Prostate gland (tissue), 2 donors: ENCODE data around the gene NPTX1. TPM values are rescaled to one million over a fixed set of nuclear protein-coding genes. Genes with fewer than 3 reads are reported as not detected.

Source experiments
- DNase-seq: peaks from one replicate; pipeline ENCODE4 v3.0.0-alpha.2; 2019; ENCODE audit warnings: low spot score
- H3K27ac ChIP-seq, 2 donors: fragments of 200-600 bp; sonication (generic); 2 replicates each; pipeline ENCODE4 v1.5.1; 2017 to 2019
- H3K27me3 ChIP-seq: fragments of 200-600 bp; sonication (generic); replicated peaks from 2 replicates; pipeline ENCODE4 v1.5.1; 2019; ENCODE audit not compliant: insufficient read depth
- H3K36me3 ChIP-seq, 2 donors: fragments of 200-600 bp; sonication (generic); 1 replicate in 1 of 2; 2 replicates in 1 of 2; pipeline versions ENCODE4 v1.5.1 to v1.8.1; 2017 to 2019
- H3K4me1 ChIP-seq: fragments of 200-600 bp; sonication (generic); replicated peaks from 2 replicates; pipeline ENCODE4 v1.5.1; 2019
- H3K4me3 ChIP-seq, 2 donors: fragments of 200-600 bp; sonication (generic); 2 replicates each; pipeline ENCODE4 v1.5.1; 2017 to 2019
- H3K9me3 ChIP-seq: fragments of 200-600 bp; sonication (generic); 2 replicates; pipeline ENCODE4 v1.5.1; 2017
- POLR2A ChIP-seq: fragments of 450-650 bp; IDR thresholded peaks from one replicate; pipeline ENCODE4 v1.6.1; 2016; ENCODE audit warnings: antibody characterized with exemption, mild to moderate bottlenecking
- POLR2AphosphoS5 ChIP-seq: sonication (generic); formaldehyde crosslinking; IDR thresholded peaks from one replicate; pipeline ENCODE4 v1.6.1; 2017; ENCODE audit warnings: antibody characterized with exemption
- WGBS: methylation state at CpG from one replicate; pipeline ENCODE4 v1.1.5; 2018; 5-methylcytosine and 5-hydroxymethylcytosine counted together
- intact Hi-C: fragments of 100-400 bp; cut with DNase I; formaldehyde crosslinking; loops from one replicate; pipeline ENCODE4 v1.14.2; 2022
- total RNA-seq, 2 donors: library from RNA; depleted of rRNA; stranded (reverse); fragments of >200 nt; gene quantifications; one replicate each; pipeline ENCODE4 v1.1.0, GENCODE V29; 2016
- TF ChIP-seq, protein P1 (sequence below), 4 experiments: fragments of 200-600 bp in 2 of 4; fragments of 450-650 bp in 2 of 4; sonication (generic) in 2 of 4; IDR thresholded peaks; 1 replicate in 3 of 4; 2 replicates in 1 of 4; pipeline ENCODE4 v1.5.1; 2016 to 2019; ENCODE audit warnings: antibody characterized with exemption in 4 of 4, mild to moderate bottlenecking in 2 of 4, moderate library complexity in 2 of 4

Gene NPTX1
- total RNA-seq, 2 donors from 2014 or later, result 0.34 to 0.73 TPM

GRCh38 chr17:80479246-80479566 is 2.8 kb upstream of the NPTX1 start:
- Histone ChIP-seq H3K27me3 (peaks cover 42% of the 10 kb centered on the region), H3K4me1 (peaks cover 37% of the 10 kb centered on the region)
- intact Hi-C loops, result loop anchor here (5.0 to 10.0 kb wide), 2 partner anchors 376 to 493 kb away; no protein-coding TSS in a partner anchor

DNA sequence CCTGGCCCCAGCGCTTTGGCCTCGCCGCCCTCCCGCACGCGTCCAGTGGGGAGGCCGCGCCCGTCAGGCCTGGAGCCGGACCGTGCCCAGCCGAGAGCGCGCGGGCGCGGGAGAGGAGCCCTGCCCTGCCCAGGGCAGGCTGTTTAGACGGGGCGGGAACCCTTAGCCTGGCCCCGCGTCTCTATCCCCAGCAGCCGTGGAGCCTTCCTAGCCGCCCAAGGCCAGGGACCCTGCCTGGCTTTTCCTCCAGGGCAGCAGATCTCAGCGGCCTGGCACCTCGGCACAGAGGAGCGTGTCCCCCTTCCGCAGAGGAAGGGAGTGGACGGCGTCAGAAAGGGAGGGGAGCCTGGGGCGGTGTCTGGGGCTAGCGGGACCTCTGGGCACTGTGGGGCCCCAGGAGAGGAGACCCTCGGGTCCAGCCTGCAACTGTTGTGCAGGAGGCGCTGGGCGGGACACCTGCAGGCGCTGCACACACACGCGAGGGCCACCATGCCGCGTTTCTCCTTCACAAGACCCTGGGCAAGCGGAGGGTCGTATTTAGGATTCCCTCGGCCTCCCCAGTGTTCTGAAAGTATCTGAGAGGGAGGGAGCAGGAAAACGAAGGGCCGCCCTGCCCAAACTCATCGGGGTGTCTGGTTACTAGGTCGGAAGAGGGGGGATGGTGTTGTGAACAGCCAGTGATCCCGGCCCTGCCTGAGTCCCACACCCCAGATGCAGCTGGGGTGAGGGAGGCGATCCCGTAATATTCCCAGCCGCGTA is 2.3 kb upstream of the NPTX1 start:
- peaks cover 42% of the 10 kb centered on the region for H3K27me3 ChIP-seq
- no peak for DNase-seq
- TF ChIP-seq, protein P1, sequence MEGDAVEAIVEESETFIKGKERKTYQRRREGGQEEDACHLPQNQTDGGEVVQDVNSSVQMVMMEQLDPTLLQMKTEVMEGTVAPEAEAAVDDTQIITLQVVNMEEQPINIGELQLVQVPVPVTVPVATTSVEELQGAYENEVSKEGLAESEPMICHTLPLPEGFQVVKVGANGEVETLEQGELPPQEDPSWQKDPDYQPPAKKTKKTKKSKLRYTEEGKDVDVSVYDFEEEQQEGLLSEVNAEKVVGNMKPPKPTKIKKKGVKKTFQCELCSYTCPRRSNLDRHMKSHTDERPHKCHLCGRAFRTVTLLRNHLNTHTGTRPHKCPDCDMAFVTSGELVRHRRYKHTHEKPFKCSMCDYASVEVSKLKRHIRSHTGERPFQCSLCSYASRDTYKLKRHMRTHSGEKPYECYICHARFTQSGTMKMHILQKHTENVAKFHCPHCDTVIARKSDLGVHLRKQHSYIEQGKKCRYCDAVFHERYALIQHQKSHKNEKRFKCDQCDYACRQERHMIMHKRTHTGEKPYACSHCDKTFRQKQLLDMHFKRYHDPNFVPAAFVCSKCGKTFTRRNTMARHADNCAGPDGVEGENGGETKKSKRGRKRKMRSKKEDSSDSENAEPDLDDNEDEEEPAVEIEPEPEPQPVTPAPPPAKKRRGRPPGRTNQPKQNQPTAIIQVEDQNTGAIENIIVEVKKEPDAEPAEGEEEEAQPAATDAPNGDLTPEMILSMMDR (IDR thresholded peaks at IDR 0.05), result no peak
- TF ChIP-seq POLR2AphosphoS5, result no peak
- TF ChIP-seq POLR2A, result no peak
- H3K4me3 ChIP-seq, result peak overlapping the region; percentile 12 to 28
- no peak overlapping the region for H3K27ac ChIP-seq
- no peaks in the 10 kb centered on the region for H3K36me3 ChIP-seq
- H3K4me1 ChIP-seq, result peaks cover 37% of the 10 kb centered on the region
- H3K9me3 ChIP-seq, result no peaks in the 10 kb centered on the region
- intact Hi-C loops, result loop anchor here (5.0 to 10.0 kb wide), 2 partner anchors 376 to 494 kb away; no protein-coding TSS in a partner anchor
- 11% methylated on average over 35 of the region's 51 CpGs for WGBS

More at GRCh38 chr17:80479246-80479566, 2.8 kb upstream of the NPTX1 start:
- DNase-seq, result no peak
- 56% methylated on average over 9 of the region's 9 CpGs for WGBS
- Histone ChIP-seq H3K27ac (no peak overlapping the region), H3K36me3 (no peaks in the 10 kb centered on the region), H3K9me3 (no peaks in the 10 kb centered on the region), H3K4me3 (no peak overlapping the region)
- TF ChIP-seq POLR2AphosphoS5 (no peak), POLR2A (no peak)
- TF ChIP-seq, protein P1 (IDR thresholded peaks at IDR 0.05), result no peak

DNA sequence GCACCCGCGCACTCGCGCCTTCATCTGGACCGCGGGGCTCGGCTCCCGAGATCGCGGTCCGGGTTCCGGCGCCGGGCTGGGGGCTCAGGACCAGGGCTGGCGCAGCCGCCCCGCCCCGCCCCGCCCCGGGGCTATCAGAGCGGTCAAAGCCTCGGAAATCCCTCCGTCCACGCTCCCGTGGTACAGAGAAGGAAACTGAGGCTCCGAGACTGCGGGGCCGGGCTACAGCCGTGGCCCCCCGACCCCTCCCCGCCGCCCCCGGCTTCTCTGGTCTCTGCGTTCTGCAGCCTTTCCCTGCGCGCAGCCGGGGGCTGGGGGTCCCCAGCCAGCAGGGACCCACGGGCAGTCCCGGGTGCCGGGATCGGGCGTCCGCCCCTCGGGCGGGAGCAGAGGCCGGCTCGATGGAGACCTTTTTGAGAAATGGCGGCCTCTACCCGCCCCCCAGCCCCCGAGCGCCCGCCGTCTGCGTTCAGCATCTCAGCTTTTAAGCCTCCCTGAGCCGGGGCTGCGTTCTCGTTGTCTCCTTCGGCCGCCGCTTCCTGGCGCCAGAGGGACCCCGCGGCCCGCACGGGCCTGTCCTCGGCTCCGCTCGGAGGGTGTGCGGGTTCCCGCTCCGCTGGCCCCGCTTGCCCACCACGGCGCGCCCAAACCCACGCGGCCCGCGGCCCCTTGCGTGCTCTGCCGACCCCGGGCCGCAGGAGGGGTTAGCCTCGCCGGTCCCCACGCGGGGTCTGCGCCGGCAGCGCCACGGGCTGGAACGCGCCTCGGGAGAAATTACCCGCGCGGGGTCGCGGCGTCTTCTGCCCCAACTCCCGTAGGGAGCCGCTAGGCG is 1.5 kb upstream of the NPTX1 start:
- Histone ChIP-seq H3K4me3 (peak overlapping the region; percentile 12 to 28), H3K36me3 (no peaks in the 10 kb centered on the region), H3K4me1 (peaks cover 37% of the 10 kb centered on the region), H3K27me3 (peaks cover 42% of the 10 kb centered on the region), H3K27ac (no peak overlapping the region), H3K9me3 (no peaks in the 10 kb centered on the region)
- intact Hi-C loops, result loop anchor here (5.0 to 10.0 kb wide), 2 partner anchors 377 to 494 kb away; no protein-coding TSS in a partner anchor
- WGBS, result 2% methylated on average over 56 of the region's 103 CpGs
- DNase-seq, result no peak
- TF ChIP-seq POLR2A, result no peak
- TF ChIP-seq, protein P1 (IDR thresholded peaks at IDR 0.05), result peak in 2 of 4 experiments; percentile 38 to 47
- no peak for TF ChIP-seq POLR2AphosphoS5

DNA sequence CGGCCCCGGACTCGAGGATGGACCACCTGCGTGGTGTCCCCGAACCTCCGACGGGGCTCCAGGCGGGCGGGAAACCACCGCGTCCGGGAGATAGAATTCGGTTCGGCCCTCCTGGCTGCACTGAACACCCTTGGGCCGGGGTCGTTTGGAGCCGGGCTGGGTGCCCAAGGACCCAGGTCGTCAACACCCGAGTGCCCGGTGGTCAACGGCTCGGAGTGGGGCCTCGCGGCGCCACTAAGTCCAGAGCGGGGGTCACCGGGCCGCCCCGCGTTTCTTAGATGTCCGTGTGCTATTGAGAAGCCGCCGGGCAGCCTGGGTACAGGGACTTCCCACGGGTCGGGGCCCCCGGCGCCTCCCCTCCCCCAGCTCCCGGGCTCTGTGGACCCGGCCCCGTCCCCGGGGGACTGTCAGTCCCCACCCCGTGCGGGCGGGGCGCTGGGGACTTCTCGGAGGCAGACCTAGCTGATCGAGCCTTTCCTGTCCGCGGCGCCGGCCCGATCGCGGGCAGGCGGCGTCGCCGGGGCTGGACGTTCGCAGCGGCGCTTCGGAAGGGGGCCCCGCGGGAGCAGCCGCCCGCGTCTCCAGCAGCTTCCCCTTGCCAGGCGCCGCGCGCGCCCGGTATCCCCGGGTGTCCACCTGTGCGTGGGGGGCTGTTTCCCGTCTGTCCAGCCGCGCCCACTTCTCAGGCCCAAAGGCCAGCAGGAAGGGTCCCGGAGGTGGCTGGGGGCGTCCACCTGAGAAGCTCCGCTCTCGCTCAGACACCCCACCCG is 655 bp upstream of the NPTX1 start:
- Histone ChIP-seq H3K9me3 (no peaks in the 10 kb centered on the region), H3K36me3 (no peaks in the 10 kb centered on the region), H3K4me1 (peaks cover 37% of the 10 kb centered on the region), H3K27ac (no peak overlapping the region), H3K4me3 (peak overlapping the region; percentile 6 to 28), H3K27me3 (peaks cover 36% of the 10 kb centered on the region)
- TF ChIP-seq POLR2AphosphoS5 (no peak), POLR2A (no peak)
- TF ChIP-seq, protein P1 (IDR thresholded peaks at IDR 0.05), result no peak
- WGBS, result under 1% methylated on average over 77 of the region's 84 CpGs
- DNase-seq, result no peak
- intact Hi-C loops, result loop anchor here (5.0 to 10.0 kb wide), 2 partner anchors 378 to 495 kb away; no protein-coding TSS in a partner anchor
